Measurements from ENCODE around the gene PRM2. TPM values are rescaled to one million over a fixed set of nuclear protein-coding genes. Genes with fewer than 3 reads are reported as not detected.

Gene PRM2
- total and polyA plus RNA-seq, 7 donors, result not detected

DNA sequence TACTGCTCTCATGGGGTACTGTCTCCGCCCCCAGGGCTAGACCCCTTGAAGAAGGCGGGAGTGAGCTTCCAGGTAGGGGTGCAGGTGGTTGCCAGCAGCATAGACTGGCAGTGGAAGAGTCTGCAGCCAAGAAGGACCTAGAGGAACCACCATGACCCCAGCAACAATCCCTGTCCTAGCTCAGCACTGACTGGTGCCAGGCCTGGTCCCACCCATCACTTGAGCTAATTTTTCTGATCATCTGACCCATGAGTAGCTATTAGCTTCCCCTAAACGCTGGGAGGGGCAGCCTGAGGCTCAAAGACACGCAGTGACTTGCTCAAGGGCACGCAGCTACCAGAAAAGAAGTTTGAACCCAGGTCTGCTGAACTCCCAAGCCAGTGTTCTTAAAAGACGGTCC lies 3.8 kb downstream of the PRM2 start:
- intact Hi-C loops (cut with DNase I), result no loop called here
- no peaks in the 10 kb centered on the region for H3K27me3 ChIP-seq (ENCODE audit: insufficient read depth in 3 of 3, low read length in 2 of 3)
- H3K27ac ChIP-seq, result no peak overlapping the region
- TF ChIP-seq, protein P1, sequence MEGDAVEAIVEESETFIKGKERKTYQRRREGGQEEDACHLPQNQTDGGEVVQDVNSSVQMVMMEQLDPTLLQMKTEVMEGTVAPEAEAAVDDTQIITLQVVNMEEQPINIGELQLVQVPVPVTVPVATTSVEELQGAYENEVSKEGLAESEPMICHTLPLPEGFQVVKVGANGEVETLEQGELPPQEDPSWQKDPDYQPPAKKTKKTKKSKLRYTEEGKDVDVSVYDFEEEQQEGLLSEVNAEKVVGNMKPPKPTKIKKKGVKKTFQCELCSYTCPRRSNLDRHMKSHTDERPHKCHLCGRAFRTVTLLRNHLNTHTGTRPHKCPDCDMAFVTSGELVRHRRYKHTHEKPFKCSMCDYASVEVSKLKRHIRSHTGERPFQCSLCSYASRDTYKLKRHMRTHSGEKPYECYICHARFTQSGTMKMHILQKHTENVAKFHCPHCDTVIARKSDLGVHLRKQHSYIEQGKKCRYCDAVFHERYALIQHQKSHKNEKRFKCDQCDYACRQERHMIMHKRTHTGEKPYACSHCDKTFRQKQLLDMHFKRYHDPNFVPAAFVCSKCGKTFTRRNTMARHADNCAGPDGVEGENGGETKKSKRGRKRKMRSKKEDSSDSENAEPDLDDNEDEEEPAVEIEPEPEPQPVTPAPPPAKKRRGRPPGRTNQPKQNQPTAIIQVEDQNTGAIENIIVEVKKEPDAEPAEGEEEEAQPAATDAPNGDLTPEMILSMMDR (IDR thresholded peaks at IDR 0.05), result no peak
- 84 to 92% (median 88%) methylated on average over 6 of the region's 6 CpGs for WGBS, 3 donors
- H3K4me1 ChIP-seq, result no peaks in the 10 kb centered on the region
- DNase-seq (no peak), ATAC-seq (no peak)
- H3K36me3 ChIP-seq (ENCODE audit: insufficient read depth in 1 of 2, low read depth in 1 of 2), result no peaks in the 10 kb centered on the region
- H3K4me3 ChIP-seq, result no peak overlapping the region
- H3K9me3 ChIP-seq, result no peaks in the 10 kb centered on the region

- H3K27ac ChIP-seq, result no peak overlapping the region
Observed at GRCh38 chr16:11271610-11272009, 4.7 kb downstream of the PRM2 start.

DNA sequence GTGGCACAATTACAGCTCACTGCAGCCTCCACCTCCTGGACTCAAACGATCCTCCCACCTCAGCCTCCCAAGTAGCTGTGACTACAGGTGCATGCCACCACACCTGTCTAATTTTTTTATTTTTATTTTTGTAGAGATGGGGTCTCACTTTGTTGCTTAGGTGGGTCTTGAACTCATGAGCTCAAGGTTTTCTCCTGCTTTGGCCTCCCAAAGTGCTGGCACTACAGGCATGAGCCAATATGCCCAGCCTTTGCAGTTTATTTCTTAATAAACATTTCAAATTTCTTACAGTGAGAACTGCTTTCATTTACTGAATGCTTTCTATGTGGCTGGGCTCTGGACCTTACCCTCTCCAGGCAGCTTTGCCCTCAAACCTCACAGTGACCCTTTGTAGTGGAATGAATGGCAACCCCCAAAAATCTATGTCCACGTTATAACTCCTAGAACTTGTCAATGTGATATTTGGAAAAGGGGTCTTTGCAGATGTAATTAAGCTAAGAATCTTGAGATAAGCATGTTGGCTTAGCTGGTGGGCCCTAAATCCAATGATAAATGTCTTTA lies 5.6 kb downstream of the PRM2 start:
- 94 to 96% (median 95%) methylated on average over 2 of the region's 2 CpGs for WGBS, 3 donors
- H3K27ac ChIP-seq, result no peak overlapping the region
- no peaks in the 10 kb centered on the region for H3K4me1 ChIP-seq
- TF ChIP-seq, protein P1 (IDR thresholded peaks at IDR 0.05), result no peak
- DNase-seq (no peak), ATAC-seq (no peak)
- H3K9me3 ChIP-seq, result no peaks in the 10 kb centered on the region
- H3K27me3 ChIP-seq (ENCODE audit: insufficient read depth in 3 of 3, low read length in 2 of 3), result no peaks in the 10 kb centered on the region
- H3K36me3 ChIP-seq (ENCODE audit: insufficient read depth in 1 of 2, low read depth in 1 of 2), result no peaks in the 10 kb centered on the region
- H3K4me3 ChIP-seq, result no peak overlapping the region
- intact Hi-C loops (cut with DNase I), result no loop called here

More at GRCh38 chr16:11271610-11272009, 4.7 kb downstream of the PRM2 start:
- H3K4me3 ChIP-seq, result no peak overlapping the region
- H3K27me3 ChIP-seq (ENCODE audit: insufficient read depth in 3 of 3, low read length in 2 of 3), result no peaks in the 10 kb centered on the region
- no peaks in the 10 kb centered on the region for H3K36me3 ChIP-seq (ENCODE audit: insufficient read depth in 1 of 2, low read depth in 1 of 2)
- intact Hi-C loops (cut with DNase I), result no loop called here
- DNase-seq (no peak), ATAC-seq (no peak)
- TF ChIP-seq, protein P1 (IDR thresholded peaks at IDR 0.05), result no peak
- no peaks in the 10 kb centered on the region for H3K9me3 ChIP-seq
- H3K4me1 ChIP-seq, result no peaks in the 10 kb centered on the region
- WGBS, 3 donors, result 92 to 94% (median 92%) methylated on average over 10 of the region's 10 CpGs

DNA sequence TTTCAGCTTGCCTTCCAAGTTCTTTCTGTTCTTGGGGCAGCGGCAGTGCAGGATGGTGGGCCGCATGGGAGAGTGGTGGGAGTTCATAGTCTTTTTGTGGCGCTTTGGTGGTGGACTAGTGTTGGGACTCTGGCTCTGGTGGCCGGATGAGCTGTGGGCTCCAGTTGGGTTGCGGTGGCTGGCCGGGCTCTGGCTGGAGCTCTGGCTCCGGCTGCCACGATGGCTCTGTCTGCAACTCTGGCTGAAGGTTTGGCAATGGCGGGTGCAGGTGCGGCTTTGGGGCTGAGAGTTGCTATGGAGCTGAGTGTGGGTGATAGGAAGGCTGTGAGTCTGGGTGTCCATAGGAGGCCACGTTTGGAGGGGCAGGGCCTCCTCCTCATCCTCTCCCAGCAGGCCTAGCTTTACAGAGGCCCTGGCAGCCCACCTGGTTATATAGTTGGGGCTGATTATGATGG lies 7.3 kb downstream of the PRM2 start, which contains the start of gene TNP2:
Gene TNP2, minus strand, starts transcription at position 405 of the 455 bp plus-strand sequence. Its CDS starts 63 bp downstream, at position 342.
- intact Hi-C loops (cut with DNase I), result no loop called here
- no peak within 1 kb of the TSS for H3K4me3 ChIP-seq
- no peaks in the 10 kb centered on the region for H3K36me3 ChIP-seq (ENCODE audit: insufficient read depth in 1 of 2, low read depth in 1 of 2)
- no peak within 1 kb of the TSS for H3K27ac ChIP-seq
- no peak for DNase-seq
- TF ChIP-seq, protein P1 (IDR thresholded peaks at IDR 0.05), result no peak
- H3K4me1 ChIP-seq, result no peaks in the 10 kb centered on the region
- no peak for ATAC-seq
- WGBS, 3 donors, result 89 to 95% (median 92%) methylated on average over 9 to 11 of the region's 11 CpGs
- no peaks in the 10 kb centered on the region for H3K9me3 ChIP-seq
- H3K27me3 ChIP-seq (ENCODE audit: insufficient read depth in 3 of 3, low read length in 2 of 3), result no peaks in the 10 kb centered on the region

- DNase-seq (no peak), ATAC-seq (no peak)
- intact Hi-C loops (cut with DNase I), result no loop called here
- 79 to 83% (median 80%) methylated on average over 7 of the region's 7 CpGs for WGBS, 3 donors
- H3K9me3 ChIP-seq, result no peaks in the 10 kb centered on the region
- no peaks in the 10 kb centered on the region for H3K27me3 ChIP-seq (ENCODE audit: insufficient read depth in 3 of 3, low read length in 2 of 3)
- no peaks in the 10 kb centered on the region for H3K36me3 ChIP-seq (ENCODE audit: insufficient read depth in 1 of 2, low read depth in 1 of 2)
- TF ChIP-seq, protein P1 (IDR thresholded peaks at IDR 0.05), result no peak
- no peak overlapping the region for H3K4me3 ChIP-seq
- no peak overlapping the region for H3K27ac ChIP-seq
- H3K4me1 ChIP-seq, result no peaks in the 10 kb centered on the region
Observed at GRCh38 chr16:11265124-11265523, 11.2 kb downstream of the PRM2 start.

Data from psoas muscle (tissue), 8 donors.